Endothelial cell of umbilical vein (primary cell): ENCODE data around the gene USP48. TPM values are rescaled to one million over a fixed set of nuclear protein-coding genes. Genes with fewer than 3 reads are reported as not detected.
"Not testable (repeated sequence)": the region's sequence is repeated elsewhere in the genome, so short reads cannot be mapped to it uniquely, and the experiment has no call there.

Experiments used
- BruUV-seq: library from RNA; stranded (reverse); fragments of 400-500 nt; replicated peaks from 2 replicates; lab custom pipeline; 2021; lab: Mats Ljungman, UMichigan
- CTCF ChIA-PET: fragments of 300-600, 350-600 bp; sonication (Branson Sonifier 250); formaldehyde crosslinking; loops from one replicate; lab custom pipeline; 2021; ENCODE audit warnings: antibody characterized with exemption, inconsistent platforms; lab: Charles Lee
- POLR2A ChIA-PET: fragments of 300-600, 350-600 bp; sonication (Branson Sonifier 250); formaldehyde crosslinking; loops from one replicate; lab custom pipeline; 2021; ENCODE audit warnings: antibody characterized with exemption, inconsistent platforms; lab: Charles Lee
- DNase-seq: peaks from one replicate; pipeline ENCODE4 v3.0.0-alpha.2; 2011; ENCODE audit warnings: low read depth, low spot score
- FAIRE-seq: peaks from 2 replicates; lab custom pipeline; 2011; peaks lifted over from hg19 to GRCh38; lab: Jason Lieb, UNC
- H2AFZ ChIP-seq: 2 replicates; pipeline ENCODE4 v1.6.0; 2012; ENCODE audit warnings: low read depth, low read length, control low read depth, inconsistent platforms
- H3K27ac ChIP-seq: 2 replicates; pipeline ENCODE4 v1.5.1; 2011; ENCODE audit warnings: low read depth, mild to moderate bottlenecking, control low read depth, low read length, moderate library complexity; ENCODE audit not compliant: insufficient read depth
- H3K27me3 ChIP-seq, 2 experiments: 2 replicates each; pipeline versions ENCODE4 v1.6.0 to v1.6.1; 2011; ENCODE audit warnings: low read length in 2 of 2, mixed read lengths in 1 of 2; ENCODE audit not compliant: control insufficient read depth in 2 of 2, insufficient read depth in 2 of 2
- H3K36me3 ChIP-seq, 2 experiments: 2 replicates in 1 of 2; 3 replicates in 1 of 2; pipeline ENCODE4 v1.5.1; 2011; ENCODE audit warnings: low read length in 2 of 2, mild to moderate bottlenecking in 1 of 2, moderate library complexity in 1 of 2; ENCODE audit not compliant: control insufficient read depth in 2 of 2, insufficient read depth in 2 of 2; ENCODE audit errors: extremely low read depth in 1 of 2
- H3K4me1 ChIP-seq: 3 replicates; pipeline ENCODE4 v1.5.1; 2011; ENCODE audit warnings: mild to moderate bottlenecking, low read length; ENCODE audit not compliant: control insufficient read depth, insufficient read depth; ENCODE audit errors: extremely low read depth
- H3K4me2 ChIP-seq: 2 replicates; pipeline ENCODE4 v1.6.1; 2011; ENCODE audit warnings: low read length, control low read depth, mixed read lengths; ENCODE audit not compliant: insufficient read depth
- H3K4me3 ChIP-seq, 3 experiments: fragments of 200-600 bp in 1 of 3; sonication (generic), shearing (Covaris generic) in 1 of 3; replicated peaks in 1 of 3; 2 replicates each; pipeline ENCODE4 v1.5.1; 2011 to 2016; ENCODE audit warnings: control low read depth in 3 of 3, low read length in 3 of 3, mild to moderate bottlenecking in 2 of 3, inconsistent platforms in 1 of 3, low read depth in 1 of 3, moderate library complexity in 1 of 3; ENCODE audit not compliant: insufficient read depth in 1 of 3
- H3K79me2 ChIP-seq: 2 replicates; pipeline ENCODE4 v1.6.0; 2012; ENCODE audit warnings: low read length, inconsistent platforms; ENCODE audit not compliant: control insufficient read depth, insufficient read depth
- H3K9ac ChIP-seq: replicated peaks from 2 replicates; pipeline ENCODE3; 2011; ENCODE audit warnings: low read length, control low read depth; ENCODE audit not compliant: insufficient read depth; ENCODE audit errors: extremely low read depth
- H3K9me1 ChIP-seq: replicated peaks from 3 replicates; pipeline ENCODE4 v1.6.0; 2011; ENCODE audit warnings: mild to moderate bottlenecking, low read length; ENCODE audit not compliant: control insufficient read depth, insufficient read depth; ENCODE audit errors: extremely low read depth
- H3K9me3 ChIP-seq: replicated peaks from 2 replicates; pipeline ENCODE4 v1.5.1; 2012; ENCODE audit warnings: low read length, inconsistent platforms; ENCODE audit not compliant: control insufficient read depth, insufficient read depth
- H4K20me1 ChIP-seq: replicated peaks from 2 replicates; pipeline ENCODE3; 2011; ENCODE audit warnings: mild to moderate bottlenecking, low read length; ENCODE audit not compliant: control insufficient read depth, insufficient read depth; ENCODE audit errors: extremely low read depth
- CTCF ChIP-seq, 2 donors: IDR thresholded peaks; 1 replicate in 1 of 2; 2 replicates in 1 of 2; pipeline ENCODE4 v1.5.1; 2011; ENCODE audit warnings: low read length in 2 of 2, mild to moderate bottlenecking in 2 of 2, moderate library complexity in 2 of 2, control low read depth in 1 of 2, inconsistent platforms in 1 of 2, low read depth in 1 of 2; ENCODE audit not compliant: insufficient read depth in 1 of 2; ENCODE audit errors: extremely low read depth in 1 of 2
- EZH2 ChIP-seq: IDR thresholded peaks from 2 replicates; pipeline ENCODE4 v1.6.1; 2012; ENCODE audit warnings: borderline replicate concordance, low read depth, mild to moderate bottlenecking, moderate library complexity, low read length, inconsistent platforms; ENCODE audit not compliant: severe bottlenecking
- FOS ChIP-seq: IDR thresholded peaks from 2 replicates; pipeline ENCODE4 v1.6.1; 2011; ENCODE audit warnings: mild to moderate bottlenecking, low read length, moderate library complexity, borderline replicate concordance; ENCODE audit not compliant: insufficient read depth
- GATA2 ChIP-seq: IDR thresholded peaks from 2 replicates; pipeline ENCODE4 v1.7.0; 2011; ENCODE audit warnings: low read depth, mild to moderate bottlenecking, moderate library complexity, mixed read lengths, low read length; ENCODE audit not compliant: insufficient read length, insufficient read depth
- JUN ChIP-seq: IDR thresholded peaks from 2 replicates; pipeline ENCODE4 v1.6.1; 2011; ENCODE audit warnings: borderline replicate concordance, low read depth; ENCODE audit not compliant: insufficient read length, insufficient read depth
- MYC ChIP-seq: IDR thresholded peaks from one replicate; pipeline ENCODE4 v1.6.1; 2011; ENCODE audit warnings: mild to moderate bottlenecking, low read depth, low read length
- POLR2A ChIP-seq: IDR thresholded peaks from 2 replicates; pipeline ENCODE4 v1.6.1; 2012; ENCODE audit warnings: low read depth, mild to moderate bottlenecking, control low read depth, low read length
- POLR2AphosphoS5 ChIP-seq: IDR thresholded peaks from 2 replicates; pipeline ENCODE4 v1.6.1; 2012; ENCODE audit warnings: low read depth, mild to moderate bottlenecking, control low read depth, low read length, moderate library complexity; ENCODE audit not compliant: insufficient read depth
- dilution Hi-C: fragments of 300-500 bp; cut with MboI; formaldehyde crosslinking; loops from one replicate; pipeline ENCODE4 v1.15.0; 2019; ENCODE audit warnings: low sequenced_read_pairs; ENCODE audit not compliant: extremely low pct_ligation_motif_present
- intact Hi-C: fragments of 100-400 bp; cut with micrococcal nuclease; formaldehyde crosslinking; loops from one replicate; pipeline ENCODE4 v1.10.0; 2022
- polyA plus RNA-seq, 4 experiments: library from polyadenylated mRNA; depleted of rRNA in 3 of 4; stranded (reverse) in 3 of 4; unstranded in 1 of 4; fragments of >200 nt; gene quantifications; 2 replicates each; pipeline versions ENCODE4 v1.2.1 to v1.2.3, GENCODE V29; 2011 to 2012; ENCODE audit warnings: missing spikeins in 1 of 4
- total RNA-seq: library from RNA; stranded (reverse); gene quantifications from 2 replicates; pipeline ENCODE4 v1.2.3, GENCODE V29; 2021
- TF ChIP-seq, protein P1 (sequence below): IDR thresholded peaks from 2 replicates; pipeline ENCODE4 v1.6.1; 2011; ENCODE audit not compliant: insufficient read depth, insufficient read length

USP48 gene
- total and polyA plus RNA-seq, 2 donors (not counting 3 experiments of a cell fraction or from before 2014, with no cell fraction given), result 27.2 to 149 TPM

DNA sequence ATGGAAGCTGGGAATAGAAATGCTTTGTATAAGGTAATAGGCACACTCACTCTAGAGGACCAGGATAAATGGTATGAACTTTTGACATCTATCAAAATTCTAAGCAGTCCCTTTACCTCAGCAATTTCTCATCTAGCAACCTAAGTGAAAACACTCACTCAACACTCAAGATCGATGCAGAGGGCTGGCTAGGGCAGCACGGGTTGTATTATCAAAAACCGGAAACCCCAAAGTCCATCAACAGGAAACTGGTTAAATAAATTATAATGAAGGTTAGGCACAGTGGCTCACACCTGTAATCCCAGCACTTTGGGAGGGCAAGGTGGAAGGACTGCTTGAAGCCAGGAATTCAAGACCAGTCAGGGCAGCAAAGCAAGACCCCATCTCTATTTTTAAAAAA lies 9.4 kb downstream of the USP48 start:
- ChIA-PET POLR2A (no interaction called here), CTCF (interaction anchor here (0.8 to 1.3 kb wide), 3 partner anchors 8 to 12 kb away, joined by 3 to 9 read pairs (median 6); no protein-coding TSS in a partner anchor)
- Histone ChIP-seq H3K4me1 (peaks cover 16% of the 10 kb centered on the region), H3K4me3 (no peak overlapping the region), H3K4me2 (peak overlapping the region; percentile 25), H2AFZ (no peak overlapping the region), H4K20me1 (peaks cover 3% of the 10 kb centered on the region), H3K36me3 (peaks cover 0 to 2% of the 10 kb centered on the region in 2 experiments), H3K79me2 (peaks cover 99% of the 10 kb centered on the region), H3K27me3 (no peaks in the 10 kb centered on the region), H3K9me3 (no peaks in the 10 kb centered on the region), H3K9ac (no peak overlapping the region), H3K27ac (no peak overlapping the region), H3K9me1 (no peaks in the 10 kb centered on the region)
- peak; percentile 71 for DNase-seq
- FAIRE-seq, result peak; percentile 69
- dilution Hi-C loops, result no loop called here
- BruUV-seq, result no TSS peak
- TF ChIP-seq GATA2 (no peak), POLR2AphosphoS5 (no peak), EZH2 (no peak), MYC (no peak), POLR2A (no peak), JUN (no peak), CTCF (IDR thresholded peaks at IDR 0.05; ENCODE audit: extremely low read depth in 1 of 2, insufficient read depth in 1 of 2, low read depth in 1 of 2, low read length in 2 of 2) (no peak), FOS (no peak)
- TF ChIP-seq, protein P1, sequence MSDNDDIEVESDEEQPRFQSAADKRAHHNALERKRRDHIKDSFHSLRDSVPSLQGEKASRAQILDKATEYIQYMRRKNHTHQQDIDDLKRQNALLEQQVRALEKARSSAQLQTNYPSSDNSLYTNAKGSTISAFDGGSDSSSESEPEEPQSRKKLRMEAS, result no peak
- intact Hi-C loops, result no loop called here

DNA sequence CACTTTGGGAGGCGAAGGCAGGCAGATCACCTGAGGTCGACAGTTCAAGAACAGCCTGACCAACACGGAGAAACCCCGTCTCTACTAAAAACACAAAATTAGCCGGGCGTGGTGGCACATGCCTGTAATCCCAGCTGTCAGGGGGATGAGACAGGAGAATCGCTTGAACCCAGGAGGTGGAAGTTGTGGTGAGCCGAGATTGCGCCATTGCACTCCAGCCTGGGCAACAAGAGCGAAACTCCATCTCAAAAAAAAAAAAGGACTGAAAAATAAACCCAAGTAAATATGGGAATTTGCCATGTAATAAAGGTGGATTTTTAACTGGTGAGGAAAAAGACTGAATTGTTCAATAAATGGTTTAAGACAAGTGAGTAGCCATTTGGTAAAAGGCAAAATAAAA lies 11.3 kb downstream of the USP48 start:
- FAIRE-seq, H4K20me1 ChIP-seq, H3K9me1 ChIP-seq, BruUV-seq, H3K27ac ChIP-seq, H3K27me3 ChIP-seq, H3K4me2 ChIP-seq, DNase-seq, H3K9ac ChIP-seq, CTCF ChIA-PET, H3K9me3 ChIP-seq, H3K4me3 ChIP-seq, POLR2A ChIA-PET, intact Hi-C loops, H2AFZ ChIP-seq, dilution Hi-C loops, H3K36me3 ChIP-seq: not testable (repeated sequence)
- Histone ChIP-seq H3K4me1 (peaks cover 16% of the 10 kb centered on the region), H3K79me2 (peaks cover 99% of the 10 kb centered on the region)

DNA sequence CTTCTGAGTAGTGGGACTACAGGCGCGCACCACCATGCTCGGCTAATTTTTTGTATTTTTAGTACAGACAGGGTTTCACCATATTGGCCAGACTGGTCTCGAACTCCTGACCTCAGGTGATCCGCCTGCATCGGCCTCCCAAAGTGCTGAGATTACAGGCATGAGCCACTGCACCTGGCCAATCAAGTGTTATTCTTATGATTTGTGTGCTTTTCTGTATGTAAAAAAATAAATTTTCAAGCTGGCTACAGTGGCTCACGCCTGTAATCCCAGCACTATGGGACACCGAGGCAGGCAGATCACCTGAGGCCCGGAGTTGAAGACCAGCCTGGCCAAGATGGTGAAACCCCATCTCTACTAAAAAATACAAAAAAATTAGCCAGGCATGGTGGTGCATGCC lies 12.3 kb downstream of the USP48 start:
- H3K9ac ChIP-seq, DNase-seq, H3K27me3 ChIP-seq, FAIRE-seq, H3K9me1 ChIP-seq, H3K36me3 ChIP-seq, intact Hi-C loops, H3K9me3 ChIP-seq, CTCF ChIA-PET, H3K27ac ChIP-seq, BruUV-seq, H4K20me1 ChIP-seq, H2AFZ ChIP-seq, H3K4me3 ChIP-seq, H3K4me2 ChIP-seq, POLR2A ChIA-PET, dilution Hi-C loops: not testable (repeated sequence)
- Histone ChIP-seq H3K4me1 (peaks cover 24% of the 10 kb centered on the region), H3K79me2 (peaks cover 99% of the 10 kb centered on the region)
